ENCODE data around the gene GLRX3. TPM values are rescaled to one million over a fixed set of nuclear protein-coding genes. Genes with fewer than 3 reads are reported as not detected.
A peak's percentile ranks its signal among the peaks of the same experiment; 100 is the strongest.

Gene GLRX3
- total and polyA plus RNA-seq, 2 donors (not counting 1 experiment from before 2014, with no cell fraction given), result 26.9 to 45.4 TPM

DNA sequence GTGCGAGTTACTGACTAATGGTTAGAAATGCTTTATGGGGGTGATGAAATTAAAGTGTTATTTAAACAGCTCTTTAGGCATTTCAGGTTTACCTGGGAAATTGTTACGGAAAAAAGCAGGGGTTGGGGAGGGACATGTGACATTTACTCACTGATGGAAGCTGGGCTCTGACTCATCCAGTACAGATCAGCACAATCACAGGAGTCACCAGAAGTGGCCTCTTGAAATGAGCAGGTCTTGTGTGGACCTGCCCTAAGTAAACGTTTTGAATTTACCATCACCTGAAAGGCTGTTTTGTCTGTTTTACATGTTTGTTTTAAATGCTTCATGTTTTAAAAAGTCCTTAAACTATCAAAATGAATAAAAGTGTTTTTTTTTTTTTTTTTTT lies 2.3 kb downstream of the GLRX3 start:
- H3K9me3 Mint-ChIP-seq (ENCODE audit: insufficient read depth), result no peaks in the 10 kb centered on the region
- DNase-seq (no peak), ATAC-seq (ENCODE audit: low read depth) (no peak)
- no peak overlapping the region for H3K27ac ChIP-seq (ENCODE audit: low read length in 2 of 2)
- ChIA-PET POLR2A (interaction anchor here (2.9 kb wide), 1 partner anchor 29 kb away, joined by 12 read pairs; the partner anchor contains the start of gene C10orf143), CTCF (interaction anchor here (1.4 to 3.9 kb wide), 3 partner anchors 28 to 46 kb away, joined by 3 to 39 read pairs (median 3); partner anchors contain the start of gene C10orf143)
- H3K27me3 Mint-ChIP-seq, result peaks cover 6% of the 10 kb centered on the region
- TF ChIP-seq CTCF (IDR thresholded peaks at IDR 0.05) (no peak), EZH2 (IDR thresholded peaks at IDR 0.05; ENCODE audit: borderline replicate concordance, insufficient read depth, low read depth, low read length, poor library complexity, severe bottlenecking) (no peak)
- intact Hi-C loops (cut with micrococcal nuclease), result no loop called here
- H4K20me1 ChIP-seq (ENCODE audit: control insufficient read depth, insufficient read depth, low read length, poor library complexity, severe bottlenecking), result peaks cover 52% of the 10 kb centered on the region
- H3K27me3 ChIP-seq (replicated peaks in 1 of 4; ENCODE audit: control extremely low read depth in 1 of 4, control insufficient read depth in 3 of 4, insufficient read depth in 4 of 4, low read length in 3 of 4), result peaks cover 0 to 6% (median 0%) of the 10 kb centered on the region in 4 experiments
- no peaks in the 10 kb centered on the region for H3K9me3 ChIP-seq (ENCODE audit: control extremely low read depth in 1 of 3, control insufficient read depth in 2 of 3, insufficient read depth in 1 of 3, low read length in 2 of 3)
- no peaks in the 10 kb centered on the region for H3K36me3 ChIP-seq (replicated peaks in 1 of 2; ENCODE audit: control extremely low read depth in 1 of 2, control insufficient read depth in 1 of 2, extremely low read depth in 1 of 2, insufficient read depth in 2 of 2, low read length in 1 of 2)
- peak overlapping the region; percentile 100 for H3K4me2 ChIP-seq (replicated peaks; ENCODE audit: low read depth, low read length, poor library complexity, severe bottlenecking)
- no peak overlapping the region for H2AFZ ChIP-seq (ENCODE audit: insufficient read depth, low read depth, low read length, poor library complexity, severe bottlenecking)
- peak overlapping the region; percentile 41 for H3K27ac Mint-ChIP-seq
- H3K9ac ChIP-seq (ENCODE audit: low read length), result no peak overlapping the region
- no peak overlapping the region for H3K4me3 ChIP-seq (ENCODE audit: control extremely low read depth in 1 of 5, extremely low read depth in 1 of 5, insufficient read depth in 1 of 5, low read depth in 2 of 5, low read length in 4 of 5)
- WGBS (ENCODE audit: insufficient coverage), result 90% methylated on average over 2 of the region's 3 CpGs
- peaks cover 55% of the 10 kb centered on the region for H3K4me1 Mint-ChIP-seq
- H3K4me1 ChIP-seq (ENCODE audit: control insufficient read depth in 2 of 2, insufficient read depth in 2 of 2, low read length in 2 of 2), result peaks cover 51 to 52% of the 10 kb centered on the region in 2 donors
- peak overlapping the region; percentile 91 for H3K4me3 Mint-ChIP-seq
- H3K79me2 ChIP-seq (ENCODE audit: control insufficient read depth, insufficient read depth, low read length), result peaks cover 79% of the 10 kb centered on the region

GRCh38 chr10:130140425-130140824 lies 4.2 kb downstream of the GLRX3 start:
- POLR2A ChIA-PET, result interaction anchor here (1.5 to 2.9 kb wide), 2 partner anchors 29 to 31 kb away, joined by 7 to 12 read pairs; partner anchors contain the start of gene C10orf143
- Mint-ChIP-seq H3K4me1 (peaks cover 59% of the 10 kb centered on the region), H3K27ac (no peak overlapping the region), H3K9me3 (ENCODE audit: insufficient read depth) (no peaks in the 10 kb centered on the region), H3K4me3 (no peak overlapping the region), H3K27me3 (no peaks in the 10 kb centered on the region)
- Histone ChIP-seq H3K36me3 (replicated peaks in 1 of 2; ENCODE audit: control extremely low read depth in 1 of 2, control insufficient read depth in 1 of 2, extremely low read depth in 1 of 2, insufficient read depth in 2 of 2, low read length in 1 of 2) (no peaks in the 10 kb centered on the region), H3K4me2 (replicated peaks; ENCODE audit: low read depth, low read length, poor library complexity, severe bottlenecking) (peak overlapping the region; percentile 53), H3K4me3 (ENCODE audit: control extremely low read depth in 1 of 5, extremely low read depth in 1 of 5, insufficient read depth in 1 of 5, low read depth in 2 of 5, low read length in 4 of 5) (no peak overlapping the region), H3K27me3 (replicated peaks in 1 of 4; ENCODE audit: control extremely low read depth in 1 of 4, control insufficient read depth in 3 of 4, insufficient read depth in 4 of 4, low read length in 3 of 4) (no peaks in the 10 kb centered on the region), H4K20me1 (ENCODE audit: control insufficient read depth, insufficient read depth, low read length, poor library complexity, severe bottlenecking) (peaks cover 61% of the 10 kb centered on the region), H3K27ac (ENCODE audit: low read length in 2 of 2) (peak overlapping the region in 1 of 2 donors; percentile 70), H3K9ac (ENCODE audit: low read length) (no peak overlapping the region), H2AFZ (ENCODE audit: insufficient read depth, low read depth, low read length, poor library complexity, severe bottlenecking) (no peak overlapping the region), H3K9me3 (ENCODE audit: control extremely low read depth in 1 of 3, control insufficient read depth in 2 of 3, insufficient read depth in 1 of 3, low read length in 2 of 3) (no peaks in the 10 kb centered on the region), H3K4me1 (ENCODE audit: control insufficient read depth in 2 of 2, insufficient read depth in 2 of 2, low read length in 2 of 2) (peaks cover 50 to 52% of the 10 kb centered on the region in 2 donors), H3K79me2 (ENCODE audit: control insufficient read depth, insufficient read depth, low read length) (peaks cover 98% of the 10 kb centered on the region)
- intact Hi-C loops (cut with micrococcal nuclease), result no loop called here
- CTCF ChIA-PET, result interaction anchor here (1.3 to 1.9 kb wide), 2 partner anchors 12 to 30 kb away, joined by 5 to 12 read pairs; partner anchors contain the start of gene C10orf143
- no CpG with 5 or more reads among the region's 1 CpG for WGBS (ENCODE audit: insufficient coverage)
- TF ChIP-seq CTCF (IDR thresholded peaks at IDR 0.05) (no peak), EZH2 (IDR thresholded peaks at IDR 0.05; ENCODE audit: borderline replicate concordance, insufficient read depth, low read depth, low read length, poor library complexity, severe bottlenecking) (no peak)
- DNase-seq, result no peak
- ATAC-seq (ENCODE audit: low read depth), result no peak
